ENCODE results near the gene CD6. TPM values are rescaled to one million over a fixed set of nuclear protein-coding genes. Genes with fewer than 3 reads are reported as not detected.

Gene CD6
- total RNA-seq, 1 donor from 2014 or later = not detected

DNA sequence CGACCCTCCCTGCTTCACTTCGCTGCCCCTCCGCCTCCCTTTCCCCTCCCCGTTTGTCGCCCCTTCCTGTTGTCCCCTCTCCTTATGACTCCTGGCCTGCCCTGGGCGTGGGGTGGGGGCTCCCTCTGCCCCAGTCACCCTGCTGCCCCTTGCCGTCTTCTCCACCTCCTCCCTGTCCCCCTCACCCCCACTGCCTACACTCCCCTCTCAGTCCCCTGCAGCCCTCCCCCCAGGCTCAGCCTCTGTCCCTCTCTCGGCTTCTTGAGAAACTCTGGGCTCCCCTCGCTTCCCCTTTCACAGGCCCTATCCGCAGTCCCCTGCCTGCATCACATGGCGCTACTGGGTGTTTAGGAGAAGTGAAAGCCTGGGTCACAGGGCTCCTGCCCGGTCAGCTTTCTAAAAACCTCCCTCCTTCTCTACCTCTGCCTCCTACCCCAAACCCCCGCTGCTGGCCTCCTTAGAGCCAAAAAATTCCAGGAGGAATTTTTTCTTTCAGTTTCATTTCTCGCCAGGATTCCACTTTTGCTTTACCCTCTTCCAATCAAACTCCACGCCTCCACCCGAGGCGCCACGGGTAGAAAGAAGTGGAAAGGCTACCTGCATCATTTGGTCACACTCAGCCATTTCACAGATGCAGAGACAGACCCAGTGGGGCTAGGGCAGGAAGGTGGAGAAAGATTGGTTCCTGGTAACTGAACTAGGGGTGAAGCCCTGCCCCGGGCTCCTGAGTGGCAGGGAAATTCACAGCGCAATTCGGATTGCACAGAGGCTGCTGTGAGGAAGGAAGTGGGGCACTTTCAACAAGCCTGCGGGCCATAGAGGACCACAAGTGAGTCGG lies 19.4 kb upstream of the CD6 start, which contains the start of gene SLC15A3:
Gene SLC15A3 (minus strand): TSS at position 273 of the 838 bp plus-strand sequence. CDS start 625 bp downstream, outside the sequence.
- Histone ChIP-seq H3K27ac (no peak within 1 kb of the TSS), H3K9ac (no peak within 1 kb of the TSS), H2AFZ (replicated peaks) (peak within 1 kb of the TSS; percentile 90), H3K4me3 (peak within 1 kb of the TSS; percentile 33), H3K36me3 (no peaks in the 10 kb centered on the region), H3K79me2 (ENCODE audit: low read depth) (no peaks in the 10 kb centered on the region), H3K27me3 (peaks cover 46% of the 10 kb centered on the region), H3K9me3 (ENCODE audit: low read depth) (no peaks in the 10 kb centered on the region), H3K4me2 (peak within 1 kb of the TSS; percentile 72), H4K20me1 (ENCODE audit: low read depth) (no peaks in the 10 kb centered on the region), H3K4me1 (peaks cover 22% of the 10 kb centered on the region), H3F3A (ENCODE audit: low read depth) (peaks cover 16% of the 10 kb centered on the region)
- H3K27me3 Mint-ChIP-seq (ENCODE audit: insufficient read depth, low read depth) = peaks cover 35% of the 10 kb centered on the region
- H3K36me3 Mint-ChIP-seq = no peaks in the 10 kb centered on the region
- no peaks in the 10 kb centered on the region for H3K9me3 Mint-ChIP-seq
- peak within 1 kb of the TSS; percentile 55 for H3K4me3 Mint-ChIP-seq
- H3K4me1 Mint-ChIP-seq = peaks cover 33% of the 10 kb centered on the region
- peak; percentile 49 for DNase-seq (ENCODE audit: low spot score)
- TF ChIP-seq, protein P1, sequence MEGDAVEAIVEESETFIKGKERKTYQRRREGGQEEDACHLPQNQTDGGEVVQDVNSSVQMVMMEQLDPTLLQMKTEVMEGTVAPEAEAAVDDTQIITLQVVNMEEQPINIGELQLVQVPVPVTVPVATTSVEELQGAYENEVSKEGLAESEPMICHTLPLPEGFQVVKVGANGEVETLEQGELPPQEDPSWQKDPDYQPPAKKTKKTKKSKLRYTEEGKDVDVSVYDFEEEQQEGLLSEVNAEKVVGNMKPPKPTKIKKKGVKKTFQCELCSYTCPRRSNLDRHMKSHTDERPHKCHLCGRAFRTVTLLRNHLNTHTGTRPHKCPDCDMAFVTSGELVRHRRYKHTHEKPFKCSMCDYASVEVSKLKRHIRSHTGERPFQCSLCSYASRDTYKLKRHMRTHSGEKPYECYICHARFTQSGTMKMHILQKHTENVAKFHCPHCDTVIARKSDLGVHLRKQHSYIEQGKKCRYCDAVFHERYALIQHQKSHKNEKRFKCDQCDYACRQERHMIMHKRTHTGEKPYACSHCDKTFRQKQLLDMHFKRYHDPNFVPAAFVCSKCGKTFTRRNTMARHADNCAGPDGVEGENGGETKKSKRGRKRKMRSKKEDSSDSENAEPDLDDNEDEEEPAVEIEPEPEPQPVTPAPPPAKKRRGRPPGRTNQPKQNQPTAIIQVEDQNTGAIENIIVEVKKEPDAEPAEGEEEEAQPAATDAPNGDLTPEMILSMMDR (IDR thresholded peaks at IDR 0.05) = no peak
- TF ChIP-seq EZH2 (IDR thresholded peaks at IDR 0.05) (no peak), EZH2phosphoT487 (IDR thresholded peaks at IDR 0.05) (no peak)
- H3K27ac Mint-ChIP-seq = peak within 1 kb of the TSS; percentile 44

DNA sequence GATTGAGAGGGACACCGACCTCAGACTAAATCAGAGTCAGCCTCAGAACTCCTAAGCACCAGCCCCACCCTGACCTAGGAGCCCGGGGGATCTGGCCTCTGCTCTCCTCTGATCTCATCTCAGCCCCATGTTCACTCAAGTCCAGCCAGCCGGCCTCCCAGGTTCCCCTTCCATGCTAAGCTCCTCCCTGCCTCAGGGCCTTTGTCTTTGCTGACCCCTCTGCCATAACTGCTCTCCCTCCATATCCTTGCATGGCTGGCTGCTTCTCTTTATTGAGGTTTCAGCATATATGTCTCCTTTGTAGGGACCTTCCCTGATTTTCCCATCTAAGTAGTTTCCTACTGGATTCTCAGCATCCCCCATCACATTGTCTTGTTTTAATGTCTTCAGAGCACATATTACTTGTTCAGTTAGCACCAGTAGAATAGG lies 18.7 kb upstream of the CD6 start:
- H3K4me1 ChIP-seq = peaks cover 19% of the 10 kb centered on the region
- no peaks in the 10 kb centered on the region for H3K79me2 ChIP-seq (ENCODE audit: low read depth)
- no peaks in the 10 kb centered on the region for H3K36me3 ChIP-seq
- peak overlapping the region; percentile 13 for H3K4me3 Mint-ChIP-seq
- TF ChIP-seq EZH2phosphoT487 (IDR thresholded peaks at IDR 0.05) (no peak), EZH2 (IDR thresholded peaks at IDR 0.05) (no peak)
- DNase-seq (ENCODE audit: low spot score) = no peak
- no peak overlapping the region for H3K9ac ChIP-seq
- H3K9me3 ChIP-seq (ENCODE audit: low read depth) = no peaks in the 10 kb centered on the region
- H3K27me3 Mint-ChIP-seq (ENCODE audit: insufficient read depth, low read depth) = peaks cover 32% of the 10 kb centered on the region
- H3K27ac Mint-ChIP-seq = no peak overlapping the region
- H3K27ac ChIP-seq = no peak overlapping the region
- H3K36me3 Mint-ChIP-seq = no peaks in the 10 kb centered on the region
- peaks cover 16% of the 10 kb centered on the region for H3F3A ChIP-seq (ENCODE audit: low read depth)
- H3K4me2 ChIP-seq = peak overlapping the region; percentile 72
- no peaks in the 10 kb centered on the region for H3K9me3 Mint-ChIP-seq
- H4K20me1 ChIP-seq (ENCODE audit: low read depth) = no peaks in the 10 kb centered on the region
- peaks cover 29% of the 10 kb centered on the region for H3K4me1 Mint-ChIP-seq
- no peak overlapping the region for H3K4me3 ChIP-seq
- no peak overlapping the region for H2AFZ ChIP-seq (replicated peaks)
- H3K27me3 ChIP-seq = peaks cover 46% of the 10 kb centered on the region

- H3K4me3 ChIP-seq = no peak overlapping the region
- H3K9me3 Mint-ChIP-seq = no peaks in the 10 kb centered on the region
- H3K4me2 ChIP-seq = no peak overlapping the region
- no peaks in the 10 kb centered on the region for H3K36me3 Mint-ChIP-seq
- H3K36me3 ChIP-seq = no peaks in the 10 kb centered on the region
- H3K9me3 ChIP-seq (ENCODE audit: low read depth) = no peaks in the 10 kb centered on the region
- no peak overlapping the region for H2AFZ ChIP-seq (replicated peaks)
- H4K20me1 ChIP-seq (ENCODE audit: low read depth) = no peaks in the 10 kb centered on the region
- H3K27ac ChIP-seq = no peak overlapping the region
- TF ChIP-seq EZH2phosphoT487 (IDR thresholded peaks at IDR 0.05) (no peak), EZH2 (IDR thresholded peaks at IDR 0.05) (no peak)
- TF ChIP-seq, protein P1 (IDR thresholded peaks at IDR 0.05) = no peak
- DNase-seq (ENCODE audit: low spot score) = no peak
- no peak overlapping the region for H3K27ac Mint-ChIP-seq
- H3K4me1 ChIP-seq = peaks cover 9% of the 10 kb centered on the region
- H3K9ac ChIP-seq = no peak overlapping the region
- peaks cover 42% of the 10 kb centered on the region for H3K27me3 ChIP-seq
- H3K4me1 Mint-ChIP-seq = peaks cover 19% of the 10 kb centered on the region
- no peaks in the 10 kb centered on the region for H3K79me2 ChIP-seq (ENCODE audit: low read depth)
- no peak overlapping the region for H3K4me3 Mint-ChIP-seq
- peaks cover 16% of the 10 kb centered on the region for H3F3A ChIP-seq (ENCODE audit: low read depth)
- H3K27me3 Mint-ChIP-seq (ENCODE audit: insufficient read depth, low read depth) = peaks cover 31% of the 10 kb centered on the region
Observed at GRCh38 chr11:60953781-60954180, 17.7 kb upstream of the CD6 start.

DNA sequence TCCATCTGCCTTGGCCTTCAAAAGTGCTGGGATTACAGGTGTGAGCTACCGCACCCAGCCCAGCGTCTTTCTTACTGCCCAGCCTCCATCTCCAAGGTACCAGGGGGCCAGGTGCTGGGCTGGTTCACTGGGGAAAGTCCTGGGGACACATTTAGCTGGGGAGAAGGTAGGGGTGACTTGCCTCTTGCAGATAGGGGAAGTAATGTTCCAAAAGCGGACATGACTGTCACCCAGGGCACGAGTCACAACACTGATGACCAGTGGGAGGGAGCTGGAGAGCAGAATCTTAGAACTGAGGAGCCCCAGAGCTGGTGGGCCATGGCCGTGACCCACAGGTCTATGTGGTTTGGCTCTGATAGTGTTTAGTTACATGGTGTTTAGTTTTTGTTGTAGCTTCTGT lies 17.1 kb upstream of the CD6 start:
- no peaks in the 10 kb centered on the region for H4K20me1 ChIP-seq (ENCODE audit: low read depth)
- H3K79me2 ChIP-seq (ENCODE audit: low read depth) = no peaks in the 10 kb centered on the region
- no peak overlapping the region for H3K27ac ChIP-seq
- DNase-seq (ENCODE audit: low spot score) = no peak
- H3F3A ChIP-seq (ENCODE audit: low read depth) = peaks cover 16% of the 10 kb centered on the region
- Mint-ChIP-seq H3K4me1 (peaks cover 19% of the 10 kb centered on the region), H3K27ac (no peak overlapping the region), H3K27me3 (ENCODE audit: insufficient read depth, low read depth) (peaks cover 31% of the 10 kb centered on the region), H3K4me3 (no peak overlapping the region), H3K36me3 (no peaks in the 10 kb centered on the region), H3K9me3 (no peaks in the 10 kb centered on the region)
- no peak overlapping the region for H2AFZ ChIP-seq (replicated peaks)
- no peaks in the 10 kb centered on the region for H3K9me3 ChIP-seq (ENCODE audit: low read depth)
- H3K36me3 ChIP-seq = no peaks in the 10 kb centered on the region
- H3K9ac ChIP-seq = no peak overlapping the region
- peaks cover 9% of the 10 kb centered on the region for H3K4me1 ChIP-seq
- H3K4me3 ChIP-seq = no peak overlapping the region
- peaks cover 37% of the 10 kb centered on the region for H3K27me3 ChIP-seq
- no peak overlapping the region for H3K4me2 ChIP-seq
- TF ChIP-seq EZH2 (IDR thresholded peaks at IDR 0.05) (no peak), EZH2phosphoT487 (IDR thresholded peaks at IDR 0.05) (no peak)
- TF ChIP-seq, protein P1 (IDR thresholded peaks at IDR 0.05) = no peak
